Measurements from ENCODE around the gene PON3. TPM values are rescaled to one million over a fixed set of nuclear protein-coding genes. Genes with fewer than 3 reads are reported as not detected.

The PON3 gene
- total RNA-seq, 1 donor from 2014 or later: not detected

GRCh38 chr7:95311389-95311788 lies 84.8 kb downstream of the PON3 start:
- no peaks in the 10 kb centered on the region for H3K27me3 ChIP-seq (ENCODE audit: insufficient read depth, low read length)
- H3K9me3 Mint-ChIP-seq (ENCODE audit: unreplicated experiment): no peaks in the 10 kb centered on the region
- no peaks in the 10 kb centered on the region for H3K9me3 ChIP-seq (ENCODE audit: insufficient read depth, low read depth, low read length)
- no peak overlapping the region for H3K4me3 ChIP-seq (ENCODE audit: insufficient read depth, low read depth, low read length)
- no peak overlapping the region for H3K4me2 ChIP-seq (ENCODE audit: low read length)
- H3K27ac ChIP-seq (ENCODE audit: low read depth, low read length): no peak overlapping the region
- no peaks in the 10 kb centered on the region for H3K79me2 ChIP-seq (ENCODE audit: insufficient read depth, low read length)
- H3K4me1 ChIP-seq (ENCODE audit: insufficient read depth, low read length): no peaks in the 10 kb centered on the region
- H3K9ac ChIP-seq (ENCODE audit: low read length): no peak overlapping the region
- TF ChIP-seq EZH2 (IDR thresholded peaks at IDR 0.05; ENCODE audit: insufficient read depth, low read length) (no peak), CTCF (IDR thresholded peaks at IDR 0.05; ENCODE audit: insufficient read depth, low read depth, low read length) (no peak)
- DNase-seq (ENCODE audit: low read depth) (no peak), FAIRE-seq (no peak)
- H3K36me3 ChIP-seq (ENCODE audit: insufficient read depth, low read length): no peaks in the 10 kb centered on the region
- H4K20me1 ChIP-seq (ENCODE audit: insufficient read depth, low read length): no peaks in the 10 kb centered on the region
- no peak overlapping the region for H3K27ac Mint-ChIP-seq (ENCODE audit: unreplicated experiment)
- no peaks in the 10 kb centered on the region for H3K27me3 Mint-ChIP-seq (ENCODE audit: low read depth, unreplicated experiment)
- no peak overlapping the region for H3K4me3 Mint-ChIP-seq (ENCODE audit: unreplicated experiment)
- H2AFZ ChIP-seq (ENCODE audit: low read depth, low read length): no peak overlapping the region
- peaks cover 1% of the 10 kb centered on the region for H3K36me3 Mint-ChIP-seq (ENCODE audit: low read depth, unreplicated experiment)
- H3K4me1 Mint-ChIP-seq (ENCODE audit: low read depth, unreplicated experiment): peaks cover 8% of the 10 kb centered on the region

GRCh38 chr7:95309951-95310350 lies 86.2 kb downstream of the PON3 start:
- TF ChIP-seq EZH2 (IDR thresholded peaks at IDR 0.05; ENCODE audit: insufficient read depth, low read length): no peak
- no peak for TF ChIP-seq CTCF (IDR thresholded peaks at IDR 0.05; ENCODE audit: insufficient read depth, low read depth, low read length)
- no peaks in the 10 kb centered on the region for H4K20me1 ChIP-seq (ENCODE audit: insufficient read depth, low read length)
- H3K4me1 ChIP-seq (ENCODE audit: insufficient read depth, low read length): no peaks in the 10 kb centered on the region
- no peak for FAIRE-seq
- no peak overlapping the region for H2AFZ ChIP-seq (ENCODE audit: low read depth, low read length)
- no peaks in the 10 kb centered on the region for H3K9me3 Mint-ChIP-seq (ENCODE audit: unreplicated experiment)
- H3K27ac Mint-ChIP-seq (ENCODE audit: unreplicated experiment): no peak overlapping the region
- H3K79me2 ChIP-seq (ENCODE audit: insufficient read depth, low read length): no peaks in the 10 kb centered on the region
- no peak for DNase-seq (ENCODE audit: low read depth)
- no peak overlapping the region for H3K27ac ChIP-seq (ENCODE audit: low read depth, low read length)
- H3K4me1 Mint-ChIP-seq (ENCODE audit: low read depth, unreplicated experiment): peaks cover 10% of the 10 kb centered on the region
- H3K9ac ChIP-seq (ENCODE audit: low read length): no peak overlapping the region
- H3K4me3 Mint-ChIP-seq (ENCODE audit: unreplicated experiment): no peak overlapping the region
- no peaks in the 10 kb centered on the region for H3K27me3 ChIP-seq (ENCODE audit: insufficient read depth, low read length)
- H3K9me3 ChIP-seq (ENCODE audit: insufficient read depth, low read depth, low read length): no peaks in the 10 kb centered on the region
- H3K36me3 ChIP-seq (ENCODE audit: insufficient read depth, low read length): no peaks in the 10 kb centered on the region
- H3K27me3 Mint-ChIP-seq (ENCODE audit: low read depth, unreplicated experiment): peaks cover 1% of the 10 kb centered on the region
- H3K36me3 Mint-ChIP-seq (ENCODE audit: low read depth, unreplicated experiment): peaks cover 1% of the 10 kb centered on the region
- H3K4me3 ChIP-seq (ENCODE audit: insufficient read depth, low read depth, low read length): no peak overlapping the region
- no peak overlapping the region for H3K4me2 ChIP-seq (ENCODE audit: low read length)

Other genes starting within 250 kb of the PON3 start
- 0.99 and 1.00 TPM in 2 replicates for gene PON1, start 71.8 kb downstream of the PON3 start, total RNA-seq
- 152 and 167 TPM in 2 replicates for gene PON2, start 38.7 kb upstream of the PON3 start, total RNA-seq
- not detected in 2 replicates for gene ASB4, start 89.6 kb upstream of the PON3 start, total RNA-seq
- gene PDK4, start 200.1 kb upstream of the PON3 start, total RNA-seq: 0.29 and 0.34 TPM in 2 replicates